HFFc6 (cell line): ENCODE measurements around the gene LENG1. TPM values are rescaled to one million over a fixed set of nuclear protein-coding genes. Genes with fewer than 3 reads are reported as not detected.

ENCODE experiments used
- DNase-seq: peaks from one replicate; pipeline ENCODE4 v3.0.0-alpha.2; 2018
- H3K27ac Mint-ChIP-seq: 2 replicates; pipeline ENCODE4 v1.8.0; 2020; ENCODE audit warnings: mild to moderate bottlenecking, mixed read lengths
- H3K27me3 Mint-ChIP-seq: 2 replicates; pipeline ENCODE4 v1.8.0; 2021; ENCODE audit warnings: mild to moderate bottlenecking, moderate library complexity, mixed read lengths; ENCODE audit not compliant: insufficient read depth
- H3K36me3 Mint-ChIP-seq: 2 replicates; pipeline ENCODE4 v1.8.0; 2021; ENCODE audit warnings: low read depth, mixed read lengths
- H3K4me1 Mint-ChIP-seq: 2 replicates; pipeline ENCODE4 v1.8.0; 2020; ENCODE audit warnings: low read depth, mixed read lengths
- H3K4me3 Mint-ChIP-seq: 2 replicates; pipeline ENCODE4 v1.8.0; 2020; ENCODE audit warnings: mild to moderate bottlenecking, moderate library complexity, mixed read lengths
- H3K9me3 Mint-ChIP-seq: 2 replicates; pipeline ENCODE4 v1.8.0; 2020; ENCODE audit warnings: mild to moderate bottlenecking, mixed read lengths
- total RNA-seq, 6 experiments: library from RNA; stranded (reverse); fragmentation: NEBNext Ultra II Directional; extraction: Animal tissue kit (Norgen Biotek cat#: 25700); gene quantifications; 2 replicates in 1 of 6; 3 replicates in 5 of 6; pipeline ENCODE4 v1.2.3, GENCODE V29; 2021
- TF ChIP-seq, protein P1 (sequence below): fragments of 200-600 bp; sonication (generic); IDR thresholded peaks from 2 replicates; pipeline ENCODE4 v1.5.0; 2021; ENCODE audit warnings: antibody characterized with exemption, mild to moderate bottlenecking

Gene LENG1
- total RNA-seq, 6 experiments from 2014 or later: 3.7 to 7.6 (median 6.2) TPM

DNA sequence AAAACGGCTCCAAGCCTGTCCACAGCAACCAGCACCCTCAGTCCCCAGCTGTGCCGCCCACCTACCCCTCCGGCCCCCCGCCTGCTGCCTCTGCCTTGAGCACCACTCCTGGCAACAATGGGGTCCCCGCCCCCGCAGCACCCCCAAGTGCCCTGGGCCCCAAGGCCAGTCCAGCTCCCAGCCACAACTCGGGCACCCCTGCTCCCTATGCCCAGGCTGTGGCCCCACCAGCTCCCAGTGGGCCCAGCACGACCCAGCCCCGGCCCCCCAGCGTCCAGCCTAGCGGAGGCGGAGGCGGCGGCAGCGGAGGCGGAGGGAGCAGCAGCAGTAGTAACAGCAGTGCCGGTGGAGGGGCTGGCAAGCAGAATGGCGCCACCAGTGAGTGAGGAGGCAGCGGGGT is 11.4 kb downstream of the LENG1 start:
- TF ChIP-seq, protein P1, sequence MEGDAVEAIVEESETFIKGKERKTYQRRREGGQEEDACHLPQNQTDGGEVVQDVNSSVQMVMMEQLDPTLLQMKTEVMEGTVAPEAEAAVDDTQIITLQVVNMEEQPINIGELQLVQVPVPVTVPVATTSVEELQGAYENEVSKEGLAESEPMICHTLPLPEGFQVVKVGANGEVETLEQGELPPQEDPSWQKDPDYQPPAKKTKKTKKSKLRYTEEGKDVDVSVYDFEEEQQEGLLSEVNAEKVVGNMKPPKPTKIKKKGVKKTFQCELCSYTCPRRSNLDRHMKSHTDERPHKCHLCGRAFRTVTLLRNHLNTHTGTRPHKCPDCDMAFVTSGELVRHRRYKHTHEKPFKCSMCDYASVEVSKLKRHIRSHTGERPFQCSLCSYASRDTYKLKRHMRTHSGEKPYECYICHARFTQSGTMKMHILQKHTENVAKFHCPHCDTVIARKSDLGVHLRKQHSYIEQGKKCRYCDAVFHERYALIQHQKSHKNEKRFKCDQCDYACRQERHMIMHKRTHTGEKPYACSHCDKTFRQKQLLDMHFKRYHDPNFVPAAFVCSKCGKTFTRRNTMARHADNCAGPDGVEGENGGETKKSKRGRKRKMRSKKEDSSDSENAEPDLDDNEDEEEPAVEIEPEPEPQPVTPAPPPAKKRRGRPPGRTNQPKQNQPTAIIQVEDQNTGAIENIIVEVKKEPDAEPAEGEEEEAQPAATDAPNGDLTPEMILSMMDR: no peak
- no peak for DNase-seq

DNA sequence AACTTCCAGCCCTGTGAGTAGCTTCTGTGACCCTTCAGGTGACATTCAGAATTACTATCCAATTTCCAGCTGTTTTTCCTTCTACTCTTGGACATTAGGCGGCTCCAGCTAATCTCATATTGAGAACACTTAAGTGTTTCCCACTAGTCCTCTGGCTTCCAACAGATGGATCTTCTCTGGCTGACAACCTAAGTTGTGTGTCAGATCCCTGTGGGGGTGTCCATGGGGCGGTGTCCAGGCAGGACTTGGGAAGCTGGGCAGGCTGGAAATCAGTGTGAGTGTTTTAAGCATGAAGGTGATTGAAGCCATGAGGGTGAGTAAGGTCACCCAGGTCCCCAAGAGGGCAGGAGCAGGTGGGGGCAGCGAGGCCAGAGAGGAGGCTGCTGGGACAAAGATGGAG is 11.8 kb downstream of the LENG1 start:
- Mint-ChIP-seq H3K27ac (peak overlapping the region; percentile 38; the same call in 1 of the 2 replicates), H3K9me3 (no peaks in the 10 kb centered on the region), H3K36me3 (peaks cover 28% of the 10 kb centered on the region), H3K4me1 (peaks cover under 1% of the 10 kb centered on the region; the same call in 1 of the 2 replicates), H3K4me3 (no peak overlapping the region), H3K27me3 (peaks cover 4% of the 10 kb centered on the region)
- TF ChIP-seq, protein P1: no peak
- DNase-seq: no peak

More for the DNA sequence above, 11.4 kb downstream of the LENG1 start:
- no peaks in the 10 kb centered on the region for H3K9me3 Mint-ChIP-seq
- H3K27me3 Mint-ChIP-seq: peaks cover 4% of the 10 kb centered on the region
- H3K27ac Mint-ChIP-seq: no peak overlapping the region
- peaks cover 25% of the 10 kb centered on the region for H3K36me3 Mint-ChIP-seq
- peaks cover 2% of the 10 kb centered on the region for H3K4me1 Mint-ChIP-seq
- H3K4me3 Mint-ChIP-seq: no peak overlapping the region

DNA sequence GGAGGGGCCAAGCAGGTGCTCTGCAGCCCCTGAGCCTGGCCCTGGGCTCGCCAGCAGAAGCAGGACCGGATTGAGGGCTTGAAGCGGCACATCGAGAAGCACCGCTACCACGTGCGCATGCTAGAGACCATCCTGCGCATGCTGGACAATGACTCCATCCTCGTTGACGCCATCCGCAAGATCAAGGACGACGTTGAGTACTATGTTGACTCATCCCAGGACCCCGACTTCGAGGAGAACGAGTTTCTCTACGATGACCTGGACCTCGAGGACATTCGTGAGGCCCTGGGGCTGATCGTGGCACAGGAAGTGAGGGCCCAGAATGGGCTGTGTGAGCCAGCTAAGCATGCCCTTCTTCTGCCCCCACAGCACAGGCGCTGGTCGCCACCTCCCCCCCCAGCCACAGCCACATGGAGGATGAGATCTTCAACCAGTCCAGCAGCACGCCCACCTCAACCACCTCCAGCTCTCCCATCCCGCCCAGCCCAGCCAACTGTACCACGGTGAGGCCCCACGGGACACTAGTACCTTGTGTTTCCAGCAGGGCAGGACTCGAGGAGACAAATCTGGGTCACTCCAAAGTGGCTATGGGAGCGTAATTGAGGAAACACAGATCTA is 13.9 kb downstream of the LENG1 start:
- Mint-ChIP-seq H3K27me3 (peaks cover 5% of the 10 kb centered on the region), H3K4me1 (peaks cover 21% of the 10 kb centered on the region), H3K36me3 (peaks cover 35% of the 10 kb centered on the region), H3K4me3 (no peak overlapping the region), H3K27ac (no peak overlapping the region), H3K9me3 (no peaks in the 10 kb centered on the region)
- TF ChIP-seq, protein P1: no peak
- no peak for DNase-seq

DNA sequence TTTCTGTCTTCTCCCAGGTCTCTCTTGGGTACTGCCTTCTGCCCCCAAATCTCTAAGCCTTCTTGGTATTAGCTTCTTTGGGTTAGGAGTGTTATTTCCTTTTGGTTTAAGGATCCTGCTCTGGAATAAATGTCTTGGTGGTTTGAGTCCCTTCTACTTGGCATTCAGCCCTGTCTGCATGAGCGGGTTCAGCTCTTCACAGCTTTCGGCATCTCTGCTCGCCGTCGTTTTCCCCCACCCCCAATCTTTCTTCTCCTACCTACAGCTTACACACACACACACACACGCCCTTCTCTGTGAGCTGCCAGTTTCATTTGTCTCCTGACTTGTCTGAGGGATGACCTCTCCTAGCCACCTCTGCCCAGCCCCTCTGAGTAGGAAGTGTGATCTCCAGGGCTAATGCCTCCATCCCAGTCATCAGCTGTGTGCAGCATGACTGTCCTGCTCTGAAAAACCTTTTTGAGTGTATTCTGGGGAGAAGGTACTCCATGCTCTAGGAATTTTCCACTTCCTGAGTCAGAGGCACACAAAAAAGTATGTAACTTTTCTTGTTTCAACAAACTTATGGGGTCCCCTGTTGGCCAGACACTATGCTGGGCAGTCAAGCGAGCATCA is 17.2 kb downstream of the LENG1 start:
- DNase-seq: peak; percentile 56
- Mint-ChIP-seq H3K36me3 (peaks cover 29% of the 10 kb centered on the region), H3K9me3 (no peaks in the 10 kb centered on the region), H3K4me3 (no peak overlapping the region; the same call in 1 of the 2 replicates), H3K4me1 (peaks cover 40% of the 10 kb centered on the region), H3K27ac (peak overlapping the region; percentile 54; the same call in 1 of the 2 replicates), H3K27me3 (peaks cover 2% of the 10 kb centered on the region; the same call in 1 of the 2 replicates)
- TF ChIP-seq, protein P1: no peak

DNA sequence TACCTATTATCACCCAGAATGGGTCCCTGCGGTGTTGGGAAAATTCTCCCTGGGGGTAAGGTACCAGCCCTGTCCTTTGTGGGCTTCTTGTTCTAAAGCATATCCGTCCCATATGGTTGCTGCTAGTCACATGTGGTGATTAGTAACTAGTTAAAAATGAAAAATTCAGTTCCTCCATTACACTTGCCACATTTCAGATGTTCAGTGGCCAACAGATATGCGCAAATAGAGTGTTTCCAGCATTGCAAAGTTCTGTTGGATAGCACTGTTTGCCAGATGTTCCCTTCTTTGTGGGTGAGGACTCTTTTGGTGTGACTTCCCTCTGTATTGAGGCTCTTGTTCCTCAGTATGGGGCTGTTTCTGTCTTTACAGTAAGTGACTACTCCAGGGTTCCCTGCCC is 18.2 kb downstream of the LENG1 start:
- H3K9me3 Mint-ChIP-seq: no peaks in the 10 kb centered on the region
- peak overlapping the region; percentile 54; the same call in 1 of the 2 replicates for H3K27ac Mint-ChIP-seq
- H3K36me3 Mint-ChIP-seq: peaks cover 29% of the 10 kb centered on the region
- peaks cover 42% of the 10 kb centered on the region for H3K4me1 Mint-ChIP-seq
- peak; percentile 25 for DNase-seq
- H3K4me3 Mint-ChIP-seq: no peak overlapping the region
- TF ChIP-seq, protein P1: no peak
- peaks cover 2% of the 10 kb centered on the region; the same call in 1 of the 2 replicates for H3K27me3 Mint-ChIP-seq
